Esophagus muscularis mucosa (tissue), 4 donors: ENCODE data around the gene SELENOM. TPM values are rescaled to one million over a fixed set of nuclear protein-coding genes. Genes with fewer than 3 reads are reported as not detected.

Source experiments
- DNase-seq: peaks from one replicate; pipeline ENCODE4 v3.0.0-alpha.2; 2017; ENCODE audit errors: extremely low spot score
- H3K27ac ChIP-seq, 4 donors: fragments of 200-600 bp; sonication (generic); replicated peaks in 1 of 4; 1 replicate in 3 of 4; 2 replicates in 1 of 4; pipeline ENCODE4 v1.5.1; 2016 to 2019; ENCODE audit warnings: mild to moderate bottlenecking in 1 of 4
- H3K27me3 ChIP-seq, 4 donors: fragments of 200-600 bp; sonication (generic); one replicate each; pipeline versions ENCODE4 v1.5.1 to v1.6.0; 2016 to 2019
- H3K36me3 ChIP-seq, 4 donors: fragments of 200-600 bp; sonication (generic); one replicate each; pipeline ENCODE4 v1.5.1; 2016 to 2019
- H3K4me1 ChIP-seq, 4 donors: fragments of 200-600 bp; sonication (generic); one replicate each; pipeline ENCODE4 v1.5.1; 2016 to 2019
- H3K4me3 ChIP-seq, 4 donors: fragments of 200-600 bp; sonication (generic); 1 replicate in 2 of 4; 2 replicates in 2 of 4; pipeline ENCODE4 v1.5.1; 2016 to 2019; ENCODE audit warnings: mild to moderate bottlenecking in 4 of 4, moderate library complexity in 1 of 4
- H3K9me3 ChIP-seq, 4 donors: fragments of 200-600 bp; sonication (generic); 1 replicate in 3 of 4; 2 replicates in 1 of 4; pipeline ENCODE4 v1.5.1; 2016 to 2019
- EP300 ChIP-seq: sonication (generic); formaldehyde crosslinking; IDR thresholded peaks from one replicate; pipeline ENCODE4 v1.6.1; 2017; ENCODE audit warnings: antibody characterized with exemption
- POLR2A ChIP-seq: fragments of 450-650 bp; IDR thresholded peaks from one replicate; pipeline ENCODE4 v1.6.1; 2017; ENCODE audit warnings: antibody characterized with exemption, moderate library complexity, mild to moderate bottlenecking, low read depth
- POLR2AphosphoS5 ChIP-seq, 2 donors: sonication (generic); formaldehyde crosslinking; IDR thresholded peaks; one replicate each; pipeline ENCODE4 v1.6.1; 2017; ENCODE audit warnings: antibody characterized with exemption in 2 of 2
- WGBS: methylation state at CpG from one replicate; pipeline ENCODE4 v1.1.5; 2018; 5-methylcytosine and 5-hydroxymethylcytosine counted together
- intact Hi-C: fragments of 100-400 bp; cut with DNase I; formaldehyde crosslinking; loops from one replicate; pipeline ENCODE4 v1.15.1; 2023
- total RNA-seq, 4 donors: library from RNA; depleted of rRNA; stranded (reverse); fragments of >200 nt; gene quantifications; one replicate each; pipeline versions ENCODE4 v1.1.0 to v1.2.1, GENCODE V29; 2016
- TF ChIP-seq, protein P1 (sequence below), 3 experiments: fragments of 200-600 bp in 2 of 3; fragments of 450-650 bp in 1 of 3; sonication (generic) in 2 of 3; IDR thresholded peaks; one replicate each; pipeline ENCODE4 v1.5.1; 2017 to 2019; ENCODE audit warnings: antibody characterized with exemption in 3 of 3, mild to moderate bottlenecking in 2 of 3, moderate library complexity in 1 of 3

The SELENOM gene
- total RNA-seq, 4 donors from 2014 or later = 1,118 to 1,733 (median 1,416) TPM

DNA sequence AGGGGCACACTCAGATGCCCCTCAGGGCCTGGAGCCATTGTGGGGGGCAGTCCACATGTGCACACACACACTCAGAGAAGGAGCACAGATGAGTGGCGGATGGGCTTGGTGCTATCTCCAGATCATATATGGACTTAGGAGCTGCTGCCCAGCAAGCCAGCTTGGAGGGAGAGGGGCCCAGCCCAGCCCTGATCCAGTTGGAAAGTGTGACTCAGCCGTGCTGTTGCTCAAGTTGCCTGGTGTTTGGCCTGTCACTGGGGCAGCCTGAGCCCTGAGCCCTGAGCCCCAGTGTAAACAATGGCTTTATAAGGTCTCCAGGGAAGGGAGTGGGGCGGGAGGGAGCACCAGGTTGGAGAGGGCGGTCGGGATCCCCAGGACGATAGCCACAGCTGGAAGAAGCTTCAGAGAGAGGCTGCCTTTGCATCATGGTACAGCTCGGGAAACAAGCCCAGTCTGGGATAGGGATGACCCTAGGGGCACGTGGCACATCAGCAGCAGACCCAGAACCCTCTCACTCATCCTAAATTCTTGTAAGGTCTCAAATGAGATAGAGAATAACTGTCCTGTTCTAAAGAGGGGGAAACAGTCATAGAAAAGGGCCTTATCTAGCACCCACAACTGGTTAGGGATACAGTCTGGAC lies 4.8 kb downstream of the SELENOM start:
- 48% methylated on average over 7 of the region's 8 CpGs for WGBS
- peak; percentile 97 for DNase-seq
- H3K36me3 ChIP-seq = peaks cover 30 to 82% (median 63%) of the 10 kb centered on the region in 4 donors
- H3K4me3 ChIP-seq = peak overlapping the region in 1 of 4 donors; percentile 90
- peak overlapping the region; percentile 98 to 99 (median 99) for H3K27ac ChIP-seq
- TF ChIP-seq POLR2A = peak; percentile 10
- TF ChIP-seq, protein P1, sequence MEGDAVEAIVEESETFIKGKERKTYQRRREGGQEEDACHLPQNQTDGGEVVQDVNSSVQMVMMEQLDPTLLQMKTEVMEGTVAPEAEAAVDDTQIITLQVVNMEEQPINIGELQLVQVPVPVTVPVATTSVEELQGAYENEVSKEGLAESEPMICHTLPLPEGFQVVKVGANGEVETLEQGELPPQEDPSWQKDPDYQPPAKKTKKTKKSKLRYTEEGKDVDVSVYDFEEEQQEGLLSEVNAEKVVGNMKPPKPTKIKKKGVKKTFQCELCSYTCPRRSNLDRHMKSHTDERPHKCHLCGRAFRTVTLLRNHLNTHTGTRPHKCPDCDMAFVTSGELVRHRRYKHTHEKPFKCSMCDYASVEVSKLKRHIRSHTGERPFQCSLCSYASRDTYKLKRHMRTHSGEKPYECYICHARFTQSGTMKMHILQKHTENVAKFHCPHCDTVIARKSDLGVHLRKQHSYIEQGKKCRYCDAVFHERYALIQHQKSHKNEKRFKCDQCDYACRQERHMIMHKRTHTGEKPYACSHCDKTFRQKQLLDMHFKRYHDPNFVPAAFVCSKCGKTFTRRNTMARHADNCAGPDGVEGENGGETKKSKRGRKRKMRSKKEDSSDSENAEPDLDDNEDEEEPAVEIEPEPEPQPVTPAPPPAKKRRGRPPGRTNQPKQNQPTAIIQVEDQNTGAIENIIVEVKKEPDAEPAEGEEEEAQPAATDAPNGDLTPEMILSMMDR (IDR thresholded peaks at IDR 0.05) = no peak
- TF ChIP-seq EP300 = peak; percentile 24
- TF ChIP-seq POLR2AphosphoS5 (IDR thresholded peaks at IDR 0.05) = peak in 1 of 2 donors; percentile 97
- no peaks in the 10 kb centered on the region for H3K27me3 ChIP-seq
- H3K9me3 ChIP-seq = no peaks in the 10 kb centered on the region
- H3K4me1 ChIP-seq = peaks cover 70 to 92% (median 91%) of the 10 kb centered on the region in 4 donors
- intact Hi-C loops = no loop called here

DNA sequence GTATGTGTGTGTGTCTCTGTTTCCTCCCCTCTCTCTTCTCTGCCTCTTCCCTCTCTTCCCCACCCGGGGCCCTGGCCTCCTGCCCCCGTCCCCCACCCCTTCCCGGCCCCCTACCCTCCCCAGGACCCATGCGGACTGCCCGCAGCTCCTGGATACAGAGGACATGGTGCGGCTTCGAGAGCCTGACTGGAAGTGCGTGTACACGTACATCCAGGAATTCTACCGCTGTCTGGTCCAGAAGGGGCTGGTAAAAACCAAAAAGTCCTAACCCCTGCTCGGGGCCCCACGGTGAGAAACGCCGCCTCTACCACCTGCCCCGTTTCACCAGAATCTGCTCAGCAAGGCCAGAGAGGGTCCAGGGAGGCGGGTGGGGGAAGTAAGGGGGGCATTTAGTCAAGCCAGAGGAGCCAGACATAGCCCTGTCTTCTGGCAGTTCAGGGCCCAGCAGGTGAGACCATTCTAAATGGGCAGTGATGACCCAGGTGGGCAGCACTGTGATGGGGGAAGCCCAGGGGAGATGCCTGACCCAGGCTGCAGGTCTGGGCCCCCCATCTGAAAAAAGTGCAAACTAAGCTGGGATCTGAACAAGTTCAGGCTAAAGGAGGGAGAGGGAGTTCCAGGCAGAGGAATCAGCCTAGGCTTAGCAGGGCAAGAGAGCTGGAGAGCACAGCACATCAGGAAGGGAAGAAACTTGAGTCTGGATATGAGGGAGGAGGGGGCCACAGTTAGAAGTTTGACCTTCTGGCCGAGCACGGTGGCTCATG lies 6.4 kb downstream of the SELENOM start:
- no peak for DNase-seq

DNA sequence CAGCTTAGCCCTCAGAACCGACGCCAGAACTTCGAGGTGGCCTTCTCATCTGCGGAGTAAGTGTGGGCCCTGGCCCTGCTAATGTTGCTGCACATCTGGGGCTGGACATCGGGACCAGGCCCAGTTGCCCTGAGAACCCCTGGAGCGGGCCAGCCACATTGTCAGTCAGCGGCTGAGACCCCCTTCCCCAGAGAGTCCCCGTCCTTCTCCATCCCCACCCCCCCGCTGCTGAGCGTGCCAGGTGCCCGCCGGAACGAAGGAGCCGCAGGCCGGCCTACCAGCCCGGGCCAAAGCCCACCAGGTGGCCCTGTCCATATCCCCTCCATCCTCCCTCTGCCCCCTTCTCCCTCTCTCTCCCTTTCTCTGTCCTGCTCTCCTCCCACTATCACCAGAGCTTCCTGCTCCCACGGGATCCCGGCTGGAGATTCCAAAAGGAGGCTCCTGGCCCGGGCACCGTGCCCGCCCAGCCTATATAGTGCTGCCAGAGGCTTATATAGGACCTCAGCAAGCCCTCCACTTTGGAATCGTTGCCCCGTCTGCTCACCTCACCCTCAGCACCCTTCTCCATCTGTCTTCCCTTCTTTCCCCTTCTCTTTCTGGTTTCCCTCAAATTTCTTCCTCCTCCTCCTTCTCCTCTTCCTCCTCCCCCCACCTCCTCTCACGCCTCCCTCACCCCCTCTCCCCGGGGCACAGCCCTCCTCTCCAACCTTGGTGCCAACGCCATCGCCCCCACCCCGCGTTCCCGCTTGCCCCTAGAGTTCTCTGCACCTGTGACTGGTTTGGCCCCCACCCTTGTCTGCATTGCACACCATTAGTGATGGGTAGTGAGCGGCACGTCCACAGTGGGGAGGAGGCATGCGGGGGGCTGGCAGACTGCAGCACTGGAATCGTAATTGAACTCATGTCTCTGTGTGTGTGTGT lies 7.3 kb downstream of the SELENOM start:
- peaks cover 75 to 100% (median 100%) of the 10 kb centered on the region in 4 donors for H3K4me1 ChIP-seq
- TF ChIP-seq POLR2AphosphoS5 (IDR thresholded peaks at IDR 0.05) (no peak), POLR2A (no peak), EP300 (no peak)
- TF ChIP-seq, protein P1 (IDR thresholded peaks at IDR 0.05) = no peak
- no peaks in the 10 kb centered on the region for H3K27me3 ChIP-seq
- no peak for DNase-seq
- no peaks in the 10 kb centered on the region for H3K9me3 ChIP-seq
- intact Hi-C loops = no loop called here
- peak overlapping the region in 1 of 4 donors; percentile 4 for H3K4me3 ChIP-seq
- H3K36me3 ChIP-seq = peaks cover 50 to 98% (median 84%) of the 10 kb centered on the region in 4 donors
- WGBS = 87% methylated on average over 25 of the region's 34 CpGs
- peak overlapping the region; percentile 98 to 99 (median 99) for H3K27ac ChIP-seq

More for the DNA sequence above, 6.4 kb downstream of the SELENOM start:
- Histone ChIP-seq H3K4me3 (no peak overlapping the region), H3K27me3 (no peaks in the 10 kb centered on the region), H3K27ac (peak overlapping the region; percentile 98 to 99 (median 99)), H3K4me1 (peaks cover 71 to 100% (median 100%) of the 10 kb centered on the region in 4 donors), H3K9me3 (no peaks in the 10 kb centered on the region), H3K36me3 (peaks cover 45 to 98% (median 80%) of the 10 kb centered on the region in 4 donors)
- WGBS = 87% methylated on average over 18 of the region's 18 CpGs
- TF ChIP-seq POLR2A = no peak
- TF ChIP-seq, protein P1 (IDR thresholded peaks at IDR 0.05) = no peak
- TF ChIP-seq EP300 = no peak
- TF ChIP-seq POLR2AphosphoS5 (IDR thresholded peaks at IDR 0.05) = no peak
- intact Hi-C loops = no loop called here

DNA sequence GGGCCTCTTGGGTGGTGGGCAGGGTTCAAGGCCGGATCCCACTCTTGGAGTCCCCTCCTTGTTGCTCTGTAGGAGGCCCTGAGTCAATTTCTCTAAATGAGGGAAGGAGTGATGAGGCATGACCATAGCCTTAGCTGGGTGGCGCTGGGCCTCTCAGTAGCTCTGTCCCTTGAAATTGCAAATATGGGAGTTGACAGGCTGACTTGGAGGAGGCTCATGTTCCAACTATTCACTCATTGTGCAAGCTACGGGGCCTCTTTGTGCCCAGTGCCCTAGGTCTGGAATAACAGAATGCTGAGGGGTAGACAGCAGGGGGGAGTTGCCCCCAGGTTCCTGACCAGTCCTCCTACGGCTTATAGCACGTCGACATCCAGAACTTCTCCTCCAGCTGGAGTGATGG lies 8.0 kb downstream of the SELENOM start:
- 39% methylated on average over 3 of the region's 6 CpGs for WGBS
- peak overlapping the region in 1 of 4 donors; percentile 4 for H3K4me3 ChIP-seq

More for the DNA sequence above, 8.0 kb downstream of the SELENOM start:
- peaks cover 78 to 100% (median 100%) of the 10 kb centered on the region in 4 donors for H3K4me1 ChIP-seq
- peaks cover 56 to 98% (median 84%) of the 10 kb centered on the region in 4 donors for H3K36me3 ChIP-seq
- H3K27me3 ChIP-seq = no peaks in the 10 kb centered on the region
- H3K27ac ChIP-seq = peak overlapping the region; percentile 98 to 99 (median 99)
- peak in 1 of 2 donors; percentile 21 for TF ChIP-seq POLR2AphosphoS5 (IDR thresholded peaks at IDR 0.05)
- TF ChIP-seq POLR2A = no peak
- H3K9me3 ChIP-seq = no peaks in the 10 kb centered on the region
- intact Hi-C loops = no loop called here
- DNase-seq = no peak
